ENCODE measurements around the gene CCDC167. TPM values are rescaled to one million over a fixed set of nuclear protein-coding genes. Genes with fewer than 3 reads are reported as not detected.

CCDC167 gene
- 22.1 and 23.8 TPM in 2 replicates for total RNA-seq

GRCh38 chr6:37499433-37500293 lies at the start of gene CCDC167:
Gene CCDC167 (minus strand): TSS chr6:37499893. CDS start chr6:37499863, 30 bp downstream.

Other genes with a start within 250 kb of the CCDC167 start
- gene TBC1D22B, start 242.1 kb downstream of the CCDC167 start, total RNA-seq: 3.3 and 4.0 TPM in 2 replicates
- gene TMEM217, start 241.7 kb downstream of the CCDC167 start, total RNA-seq: 1.3 and 1.8 TPM in 2 replicates
- 18.2 and 24.7 TPM in 2 replicates for gene RNF8, start 145.9 kb downstream of the CCDC167 start, total RNA-seq
- 34.0 and 35.7 TPM in 2 replicates for gene CMTR1, start 66.7 kb downstream of the CCDC167 start, total RNA-seq
- gene MDGA1, start 198.0 kb upstream of the CCDC167 start, total RNA-seq: 6.8 and 8.2 TPM in 2 replicates

Measured in aortic smooth muscle cell (primary cell).